OCI-LY7 (cell line): ENCODE measurements around the gene SLC25A24.

Source experiments
- CTCF ChIP-seq: fragments of 200-600 bp; sonication (generic); conservative IDR thresholded peaks from 2 replicates; pipeline ENCODE4 v1.5.1; 2014; ENCODE audit warnings: mild to moderate bottlenecking, antibody characterized with exemption, low read length, moderate library complexity, mixed read lengths
- EZH2phosphoT487 ChIP-seq: fragments of 200-600 bp; sonication (generic); IDR thresholded peaks from 2 replicates; pipeline ENCODE4 v1.6.1; 2018; ENCODE audit warnings: low read depth, borderline replicate concordance, mild to moderate bottlenecking, mixed run types, antibody characterized with exemption, low read length, moderate library complexity, mixed read lengths

GRCh38 chr1:108154314-108154713 lies 45.8 kb downstream of the SLC25A24 start:
- TF ChIP-seq CTCF, result no peak
- no peak for TF ChIP-seq EZH2phosphoT487
